Activated CD8-positive, alpha-beta memory T cell treated with anti-CD3 and anti-CD28 coated beads, Interleukin-2, amount 50 U/mL, for 1 hour (primary cell): Measurements from ENCODE around the gene HTD2.
"Not testable (repeated sequence)": the region's sequence is repeated elsewhere in the genome, so short reads cannot be mapped to it uniquely, and the experiment has no call there.

ENCODE experiments used
- DNase-seq: peaks from one replicate; pipeline ENCODE4 v3.0.0-alpha.2; 2020; ENCODE audit errors: extremely low read depth

The HTD2 gene

DNA sequence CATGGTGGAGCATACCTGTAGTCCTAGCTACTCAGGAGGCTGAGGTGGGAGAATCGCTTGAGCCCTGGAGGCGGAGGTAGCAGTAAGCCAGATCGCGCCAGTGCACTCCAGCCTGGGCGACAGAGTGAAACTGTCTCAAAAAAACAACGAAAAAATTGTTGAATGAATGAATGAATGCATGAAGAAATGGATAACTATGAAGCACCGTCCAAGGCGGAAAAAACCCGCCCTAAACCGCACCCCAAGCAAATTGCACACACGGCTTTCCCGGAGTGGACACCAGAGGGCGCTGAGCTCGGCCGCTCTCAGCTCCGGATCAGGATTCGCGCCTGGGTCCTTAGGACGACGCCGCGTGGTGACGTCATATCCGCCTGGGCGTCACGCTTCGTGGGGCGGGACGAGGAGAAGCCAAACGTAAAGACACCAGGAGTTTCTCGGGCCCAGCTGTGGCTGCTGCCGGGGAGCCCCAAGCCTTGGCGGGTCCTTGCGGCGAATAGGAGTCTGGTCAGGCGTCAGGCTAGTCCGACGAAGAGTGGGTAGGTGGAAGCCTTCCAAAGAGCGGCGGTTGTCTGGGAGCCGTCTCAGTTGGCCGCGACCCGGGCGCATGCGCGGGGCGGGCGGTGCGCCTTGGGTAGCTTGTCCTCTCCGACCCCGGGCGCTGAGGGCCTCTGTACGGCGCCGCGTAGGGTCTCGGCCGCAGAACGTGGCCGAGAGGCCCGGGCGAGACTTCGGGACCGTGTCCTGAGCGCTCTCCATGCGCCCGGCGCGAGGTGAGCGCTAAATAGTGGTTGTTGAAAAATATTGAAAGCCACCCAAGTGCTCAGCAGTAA, at the start of gene HTD2, which contains the start of gene RPP14:
HTD2 (plus strand) TSS at position 639 of the 830 bp plus-strand sequence. CDS start 11,094 bp downstream, outside the sequence.
RPP14 (plus strand) TSS at position 364 of the 830 bp plus-strand sequence. CDS start 4,085 bp downstream, outside the sequence.
- peak; percentile 95 for DNase-seq

DNA sequence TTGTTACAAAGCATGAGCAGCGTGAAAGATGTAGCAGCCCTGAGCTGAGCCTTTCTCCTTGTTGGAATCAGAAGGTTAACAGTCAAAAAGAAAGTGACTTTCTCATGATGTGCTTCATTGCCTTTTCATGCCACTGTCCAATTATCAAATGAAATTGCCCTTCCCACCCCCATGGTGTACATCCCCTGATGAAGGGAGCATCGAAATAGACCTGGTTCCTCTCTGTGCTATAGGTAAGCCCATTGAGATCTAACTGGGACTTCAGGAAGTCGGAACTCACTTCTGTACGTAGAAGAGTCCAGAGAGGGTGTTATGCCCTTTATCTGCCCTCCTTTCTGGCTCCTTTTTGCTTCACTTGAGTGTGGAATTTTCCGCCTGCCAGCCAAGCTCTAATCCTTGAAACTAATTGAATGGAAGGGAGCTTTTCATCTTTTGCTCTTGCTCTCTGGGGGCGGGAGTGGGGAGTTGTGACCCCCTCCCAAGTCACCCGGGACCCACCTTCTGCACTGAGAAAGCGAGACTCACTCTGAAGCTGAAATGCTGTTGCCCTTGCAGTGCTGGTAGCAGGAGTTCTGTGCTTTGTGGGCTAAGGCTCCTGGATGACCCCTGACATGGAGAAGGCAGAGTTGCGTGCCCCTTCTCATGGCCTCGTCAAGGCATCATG, 47.8 kb upstream of the HTD2 start:
- no peak for DNase-seq

DNA sequence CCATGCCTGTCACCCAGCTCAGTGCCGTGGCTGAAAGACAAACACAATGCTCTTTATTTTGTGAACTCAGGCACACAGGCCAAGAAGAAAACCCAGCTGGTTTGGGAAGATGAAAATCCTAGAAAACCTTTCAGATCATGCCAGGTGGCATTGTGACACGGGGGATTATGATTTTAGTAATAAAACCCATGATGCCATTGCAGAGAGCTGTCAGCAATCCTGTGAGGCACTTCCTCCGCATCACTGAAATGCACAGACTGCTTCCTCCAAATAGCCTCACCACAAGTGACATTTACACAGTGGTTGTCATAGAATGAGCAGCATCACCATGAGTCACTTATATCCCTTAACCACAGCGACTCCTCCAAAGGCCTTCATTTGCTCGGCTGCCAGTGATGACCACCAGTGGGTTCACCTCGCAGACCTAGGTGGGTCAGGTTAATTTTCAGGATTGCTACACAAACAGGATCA, 46.0 kb upstream of the HTD2 start:
- DNase-seq = no peak

DNA sequence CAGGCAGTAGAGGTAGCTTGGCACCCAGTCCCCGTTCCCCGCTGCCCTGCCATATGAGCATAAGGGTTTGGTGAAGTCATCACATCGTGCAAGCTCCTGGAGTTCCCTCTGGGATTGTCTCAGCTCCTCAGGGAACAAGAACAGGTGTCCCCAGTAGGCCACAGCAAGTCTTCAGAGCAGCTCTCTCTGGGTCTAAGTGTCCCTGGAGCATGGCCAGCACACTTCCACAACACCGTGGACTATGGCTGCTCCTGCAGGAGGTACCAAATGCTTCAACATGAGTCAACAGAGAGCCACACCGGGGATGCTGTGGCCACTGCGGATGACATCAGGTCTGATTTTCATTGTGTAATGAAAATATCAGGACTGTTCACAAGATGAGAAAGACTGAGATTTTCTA, 45.6 kb upstream of the HTD2 start:
- DNase-seq = no peak

DNA sequence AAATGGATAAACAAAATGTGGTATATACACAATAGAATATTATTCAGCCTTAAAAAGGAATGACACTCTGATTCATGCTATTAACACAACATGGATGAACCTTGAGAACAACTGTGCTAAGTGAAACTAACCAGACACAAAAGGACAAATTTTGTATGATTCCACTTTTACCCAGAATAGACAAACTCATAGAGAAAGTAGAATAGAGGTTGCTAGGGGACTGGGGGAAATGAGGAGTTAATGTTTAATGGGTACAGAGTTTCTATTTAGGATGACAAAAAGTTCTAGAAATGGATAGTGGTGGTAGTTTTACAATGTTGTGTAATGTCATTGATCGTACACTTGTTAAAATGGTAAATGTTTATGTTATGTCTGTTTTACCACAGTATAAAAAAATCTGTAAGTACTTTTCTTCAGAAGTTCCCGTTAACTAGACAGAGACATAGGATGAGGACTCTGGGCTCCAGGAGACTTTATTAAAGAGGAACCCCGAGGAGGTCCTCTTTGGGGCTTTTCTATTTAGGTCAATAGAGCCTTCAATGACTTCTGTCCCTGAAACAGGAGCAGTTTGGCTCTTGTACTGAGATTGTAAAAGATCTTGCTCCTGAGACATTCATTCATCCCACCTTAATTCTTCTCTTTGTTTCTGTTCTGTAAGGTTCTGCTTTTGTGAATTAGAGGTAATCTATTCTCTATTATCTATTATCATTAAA, 44.2 kb upstream of the HTD2 start:
- no peak for DNase-seq

DNA sequence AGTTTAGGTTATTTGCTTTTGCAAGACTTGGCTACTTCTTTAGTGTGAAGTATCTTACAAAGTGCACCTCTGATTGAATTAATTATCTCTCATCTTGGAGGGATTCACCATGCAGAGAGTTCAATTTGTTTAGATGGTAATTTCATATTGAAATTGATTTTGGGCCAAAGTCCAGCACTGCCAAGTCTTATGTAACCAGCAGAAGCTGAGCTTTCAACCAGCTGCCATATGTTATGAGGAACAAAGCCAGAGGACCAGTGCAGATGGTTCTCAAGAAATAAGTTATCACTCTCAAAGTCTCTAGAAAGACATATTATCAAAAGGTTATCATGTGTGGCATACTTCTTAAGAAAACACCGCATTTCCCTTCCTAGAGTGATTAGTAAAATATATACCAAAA, 39.7 kb upstream of the HTD2 start:
- DNase-seq = no peak

DNA sequence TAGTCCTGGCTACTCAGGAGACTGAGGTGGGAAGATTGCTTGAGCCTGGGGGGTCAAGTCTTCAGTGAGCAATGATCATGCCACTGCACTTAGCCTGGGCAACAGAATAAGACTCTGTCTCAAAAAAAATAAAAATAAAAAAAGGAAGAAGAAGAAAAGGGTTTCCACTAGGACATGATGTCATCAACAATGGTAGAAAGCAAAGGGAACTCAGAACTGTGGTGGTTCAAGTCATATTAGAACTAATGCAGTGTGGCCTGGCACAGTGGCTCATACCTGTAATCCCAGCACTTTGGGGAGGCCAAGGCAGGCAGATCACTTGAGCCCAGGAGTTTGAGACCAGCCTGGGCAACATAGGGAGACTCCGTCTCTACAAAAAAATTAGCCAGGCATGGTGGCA, 38.8 kb upstream of the HTD2 start:
- DNase-seq = not testable (repeated sequence)

DNA sequence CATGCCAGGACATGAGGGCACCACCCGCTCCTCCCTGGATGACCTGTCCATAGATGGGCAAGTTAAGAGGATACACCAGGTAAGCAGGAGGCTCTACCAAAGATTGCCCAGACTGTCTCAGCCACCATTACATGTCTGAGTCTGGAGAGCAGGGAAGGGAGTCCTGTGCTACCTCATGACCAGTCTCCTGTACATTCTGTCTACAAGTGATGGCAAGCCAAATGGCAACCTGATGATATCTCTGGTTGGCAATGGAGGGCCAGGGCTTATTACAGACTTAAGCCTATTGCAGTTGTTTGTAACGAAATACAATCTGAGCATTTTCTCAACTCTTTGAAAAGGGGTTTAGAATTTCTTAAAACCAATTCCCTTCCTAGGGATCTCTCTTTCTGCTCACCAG, 37.0 kb upstream of the HTD2 start:
- no peak for DNase-seq

DNA sequence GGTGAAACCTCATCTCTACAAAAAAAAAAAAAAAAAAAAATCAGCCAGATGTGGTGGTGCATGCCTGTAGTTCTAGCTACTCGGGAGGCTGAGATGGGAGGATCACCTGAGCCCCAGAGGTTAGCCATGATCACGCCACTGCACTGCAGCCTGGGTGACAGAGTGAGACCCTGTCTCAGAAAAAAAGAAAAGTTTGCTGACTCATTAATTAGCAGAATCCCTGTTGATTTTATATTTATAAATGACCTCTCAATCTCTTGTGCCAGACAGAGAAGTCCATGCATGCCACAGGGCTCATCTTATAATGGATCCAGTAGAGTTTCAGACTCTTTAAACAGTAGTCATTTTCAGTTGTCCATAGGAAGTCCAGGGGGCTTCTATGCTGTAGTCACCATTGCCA, 35.8 kb upstream of the HTD2 start:
- no peak for DNase-seq

DNA sequence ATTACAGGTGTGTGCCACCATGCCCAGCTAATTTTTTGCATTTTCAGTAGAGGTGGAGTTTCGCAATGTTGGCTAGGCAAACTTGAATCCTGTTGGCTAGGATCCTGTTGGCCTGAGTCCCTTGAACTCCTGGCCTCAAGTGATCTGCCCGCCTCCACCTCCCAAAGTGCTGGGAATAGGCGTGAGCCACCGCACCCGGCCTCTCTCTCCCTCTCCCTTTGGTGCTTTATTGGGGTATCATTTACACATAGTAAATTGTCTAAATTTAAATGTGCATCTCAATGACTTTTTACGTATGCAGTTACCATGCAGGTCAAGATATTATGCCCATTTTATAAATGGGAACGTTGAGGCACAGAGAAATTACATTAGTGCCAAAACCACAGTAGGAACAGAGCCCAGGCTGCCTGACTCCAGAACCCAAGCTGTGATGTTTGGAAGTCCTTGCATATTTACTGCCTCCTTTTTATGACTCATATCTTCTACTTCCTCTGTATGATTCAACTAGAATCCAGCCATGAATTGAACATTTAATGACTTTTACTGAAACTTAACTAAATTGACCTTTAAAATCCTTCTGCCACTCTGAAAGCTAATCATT, 34.3 kb upstream of the HTD2 start:
- DNase-seq = no peak

DNA sequence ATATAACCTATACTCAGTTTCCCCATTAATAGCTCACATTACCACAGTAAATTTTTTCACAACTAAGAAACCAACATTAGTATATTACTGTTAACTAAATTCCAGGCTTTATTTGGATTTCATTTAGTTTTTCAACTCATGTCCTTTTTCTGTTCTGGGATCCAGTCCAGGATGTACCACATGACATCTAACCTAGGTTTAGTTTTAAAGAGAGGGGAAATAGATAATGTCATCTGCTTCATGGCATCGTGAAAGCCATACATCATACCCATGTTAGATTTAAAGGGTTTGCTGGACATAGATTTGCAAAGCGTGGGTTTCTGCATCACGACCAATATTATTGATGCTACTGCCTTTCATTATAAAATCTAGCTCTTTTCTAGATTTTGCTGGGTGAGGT, 33.4 kb upstream of the HTD2 start:
- no peak for DNase-seq

DNA sequence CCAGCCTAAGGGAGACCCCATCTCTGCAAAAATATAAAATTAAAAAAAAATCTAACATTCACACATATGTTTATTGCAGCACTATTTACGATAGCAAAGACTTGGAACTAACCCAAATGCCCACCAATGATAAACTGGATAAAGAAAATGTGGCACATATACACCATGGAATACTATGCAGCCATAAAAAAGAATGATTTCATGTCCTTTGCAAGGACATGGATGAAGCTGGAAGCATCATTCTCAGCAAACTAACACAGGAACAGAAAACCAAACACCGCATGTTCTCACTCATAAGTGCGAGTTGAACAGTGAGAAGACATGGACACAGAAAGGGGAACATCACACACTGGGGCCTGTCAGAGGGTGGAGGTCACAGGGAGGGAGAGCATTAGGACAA, 33.0 kb upstream of the HTD2 start:
- not testable (repeated sequence) for DNase-seq

DNA sequence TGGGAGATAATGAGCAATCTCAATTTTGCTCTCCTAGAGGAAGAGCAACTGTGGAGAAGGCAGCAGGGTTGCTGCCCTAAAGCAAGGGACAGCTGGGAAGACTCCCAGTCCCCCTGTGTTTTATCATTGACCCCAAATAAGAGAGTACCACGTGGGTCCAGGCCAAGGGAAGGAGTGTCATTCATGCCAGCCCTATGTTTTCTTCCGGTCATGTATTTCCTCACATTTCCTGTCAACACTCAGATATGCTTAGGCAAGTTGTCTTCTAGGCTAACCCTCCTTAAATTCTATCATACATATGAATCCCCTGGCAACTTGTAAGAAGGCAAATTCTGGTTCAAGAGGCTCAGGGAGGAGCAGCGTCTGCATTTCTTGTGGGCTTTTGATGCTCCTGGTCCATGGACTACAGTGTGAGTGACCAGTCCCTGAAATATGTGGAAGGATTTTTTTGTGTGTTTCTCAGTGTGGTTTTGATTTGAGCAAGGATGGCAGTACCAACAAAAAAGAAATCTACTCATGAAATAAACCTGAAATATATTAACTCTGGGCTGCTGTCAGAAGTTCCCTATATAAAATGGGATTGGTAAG, 32.2 kb upstream of the HTD2 start:
- no peak for DNase-seq

DNA sequence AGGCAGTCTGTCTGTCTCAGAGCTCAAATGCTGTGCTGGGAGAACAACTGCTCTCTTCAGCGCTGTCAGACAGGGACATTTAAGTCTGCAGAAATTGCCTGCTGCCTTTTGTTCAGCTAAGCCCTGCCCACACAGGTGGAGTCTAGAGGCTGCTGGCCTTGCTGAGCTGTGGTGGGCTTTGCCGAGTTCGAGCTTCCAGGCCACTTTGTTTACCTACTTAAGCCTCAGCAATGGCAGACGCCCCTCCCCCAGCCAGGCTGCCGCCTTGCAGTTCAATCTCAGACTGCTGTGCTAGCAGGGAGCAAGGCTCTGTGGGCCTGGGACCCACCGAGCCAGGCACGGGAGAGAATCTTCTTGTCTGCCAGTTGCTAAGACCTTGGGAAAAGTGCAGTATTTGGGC, 25.3 kb upstream of the HTD2 start:
- DNase-seq = no peak

DNA sequence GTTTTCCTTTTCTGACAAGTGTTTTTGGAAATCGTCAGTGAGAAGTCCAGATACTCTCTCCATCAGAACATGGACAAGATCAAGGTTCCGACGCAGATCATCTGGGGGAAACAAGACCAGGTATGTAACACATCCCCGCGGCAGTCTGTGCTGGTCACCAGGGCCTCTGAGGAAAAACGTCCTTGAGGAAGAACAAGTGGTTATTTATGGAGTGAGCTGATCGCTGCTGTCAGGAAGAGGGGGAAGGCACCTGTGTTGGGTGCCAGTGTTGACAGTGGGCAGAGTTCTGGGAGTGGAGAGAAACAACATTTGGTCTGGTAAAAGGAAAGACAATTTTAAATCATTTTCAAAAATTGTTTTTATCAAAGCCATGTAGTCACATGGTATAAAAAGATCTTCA, 21.0 kb upstream of the HTD2 start:
- DNase-seq = no peak

DNA sequence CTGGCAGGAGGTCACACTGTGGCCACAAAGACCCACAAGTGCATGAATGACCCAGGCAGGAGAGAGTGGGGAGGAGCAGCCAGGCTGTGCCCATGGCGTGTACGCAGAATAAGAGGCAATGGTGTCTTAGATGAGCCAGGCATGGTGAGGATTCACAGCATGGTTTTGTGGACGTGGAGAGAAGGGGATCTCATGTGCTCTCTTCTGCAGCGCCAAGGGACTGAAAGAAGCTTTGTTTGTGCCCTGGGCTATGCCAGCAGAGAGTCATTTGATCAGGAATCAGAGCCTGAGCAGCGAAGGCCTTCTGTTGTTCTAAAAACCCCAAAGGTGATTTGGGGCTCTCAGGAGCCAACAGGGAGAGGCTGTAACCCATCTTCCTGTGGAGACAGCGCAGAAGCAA, 19.0 kb upstream of the HTD2 start:
- DNase-seq = no peak

DNA sequence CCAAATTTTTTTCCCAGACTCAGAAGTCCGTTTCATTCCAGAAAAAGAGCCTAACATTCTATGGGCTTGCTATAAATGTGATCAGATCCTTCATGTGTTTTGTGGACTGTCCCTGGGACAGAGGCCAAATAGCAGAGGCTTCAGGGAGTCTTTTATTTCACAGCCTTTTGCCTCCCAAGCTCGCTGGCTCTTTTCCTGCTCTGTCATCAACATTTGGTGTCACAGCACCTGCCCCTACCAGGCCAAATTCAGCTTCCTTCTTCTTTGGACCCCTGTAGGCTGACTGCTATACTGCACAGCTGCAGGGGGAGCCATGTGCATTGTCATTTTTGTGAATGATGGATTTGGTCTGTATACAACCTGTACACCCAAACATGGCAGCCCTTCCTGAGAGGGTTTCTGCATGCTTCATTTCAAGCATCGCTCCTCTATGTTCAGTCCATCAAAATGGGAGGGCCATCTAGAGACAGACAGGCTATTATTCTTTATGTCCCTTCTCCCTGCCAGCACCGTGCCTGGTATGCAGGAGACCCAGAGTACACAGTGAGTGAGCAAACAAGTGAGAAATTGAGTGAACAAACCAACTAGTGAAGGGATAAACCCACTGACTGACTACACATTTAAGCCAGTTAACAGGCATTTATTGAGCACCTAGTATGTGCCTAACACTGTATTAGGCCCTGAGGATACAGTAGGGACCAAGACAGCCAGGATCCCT, 18.1 kb upstream of the HTD2 start:
- DNase-seq = no peak

DNA sequence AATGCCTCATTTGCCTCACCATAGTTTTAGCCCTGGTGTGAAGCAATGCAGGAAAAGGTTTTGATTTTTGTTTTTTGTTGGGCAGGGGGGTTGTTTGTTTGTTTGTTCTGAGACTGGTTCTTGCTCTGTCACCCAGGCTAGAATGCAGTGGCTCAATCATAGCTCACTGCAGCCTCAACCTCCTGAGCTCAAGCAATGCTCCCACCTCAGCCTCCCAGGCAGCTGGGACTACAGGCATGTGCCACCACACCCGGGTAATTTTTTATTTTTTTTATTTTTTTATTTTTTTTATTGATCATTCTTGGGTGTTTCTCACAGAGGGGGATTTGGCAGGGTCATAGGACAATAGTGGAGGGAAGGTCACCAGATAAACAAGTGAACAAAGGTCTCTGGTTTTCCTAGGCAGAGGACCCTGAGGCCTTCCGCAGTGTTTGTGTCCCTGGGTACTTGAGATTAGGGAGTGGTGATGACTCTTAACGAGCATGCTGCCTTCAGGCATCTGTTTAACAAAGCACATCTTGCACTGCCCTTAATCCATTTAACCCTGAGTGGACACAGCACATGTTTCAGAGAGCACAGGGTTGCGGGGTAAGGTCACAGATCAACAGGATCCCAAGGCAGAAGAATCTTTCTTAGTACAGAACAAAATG, 17.2 kb upstream of the HTD2 start:
- not testable (repeated sequence) for DNase-seq

DNA sequence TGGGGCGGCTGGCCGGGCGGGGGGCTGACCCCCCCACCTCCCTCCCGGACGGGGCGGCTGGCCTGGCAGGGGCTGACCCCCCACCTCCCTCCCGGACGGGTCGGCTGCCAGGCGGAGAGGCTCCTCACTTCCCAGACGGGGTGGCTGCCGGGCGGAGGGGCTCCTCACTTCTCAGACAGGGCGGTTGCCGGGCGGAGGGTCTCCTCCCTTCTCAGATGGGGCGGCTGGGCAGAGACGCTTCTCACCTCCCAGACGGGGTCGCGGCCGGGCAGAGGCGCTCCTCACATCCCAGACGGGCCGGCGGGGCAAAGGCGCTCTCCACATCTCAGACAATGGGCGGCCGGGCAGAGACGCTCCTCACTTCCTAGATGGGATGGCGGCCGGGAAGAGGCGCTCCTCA, 15.9 kb upstream of the HTD2 start:
- not testable (repeated sequence) for DNase-seq

DNA sequence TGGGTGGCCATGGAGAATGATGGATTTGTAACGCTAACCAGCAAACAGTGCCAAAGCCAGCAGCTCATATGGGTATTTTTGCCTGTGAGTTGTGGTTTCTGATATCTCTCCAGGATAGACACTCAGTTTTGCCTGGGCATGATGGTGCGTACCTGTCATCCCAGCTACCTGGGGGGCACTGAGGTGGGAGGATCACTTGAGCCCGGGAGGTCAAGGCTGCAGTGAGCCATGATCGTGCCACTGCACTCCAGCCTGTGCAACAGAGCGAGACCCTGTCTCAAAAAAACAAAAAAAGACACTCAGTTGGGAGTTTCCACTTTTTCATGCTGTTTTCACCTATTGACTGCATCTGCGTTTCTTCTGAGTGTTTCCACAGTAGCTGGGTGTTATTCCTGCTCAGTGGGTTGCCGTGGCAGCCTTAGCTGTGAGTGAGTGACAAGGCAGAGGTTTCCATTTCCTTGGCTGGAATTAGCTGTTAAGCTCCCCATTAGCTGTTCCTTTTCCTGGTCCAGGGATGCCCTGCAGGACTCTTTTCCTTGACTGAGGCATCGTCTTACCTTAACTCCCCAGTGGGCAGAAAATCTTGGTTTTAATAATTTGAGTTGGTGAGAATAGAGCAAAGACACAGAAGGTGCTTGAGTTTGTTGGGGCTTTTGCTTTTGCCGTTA, 14.5 kb upstream of the HTD2 start:
- DNase-seq = no peak
